ENCODE results near the gene BZW2. TPM values are rescaled to one million over a fixed set of nuclear protein-coding genes. Genes with fewer than 3 reads are reported as not detected.

Gene BZW2
- total and polyA plus RNA-seq, 7 donors = 83.7 to 163 (median 133) TPM

DNA sequence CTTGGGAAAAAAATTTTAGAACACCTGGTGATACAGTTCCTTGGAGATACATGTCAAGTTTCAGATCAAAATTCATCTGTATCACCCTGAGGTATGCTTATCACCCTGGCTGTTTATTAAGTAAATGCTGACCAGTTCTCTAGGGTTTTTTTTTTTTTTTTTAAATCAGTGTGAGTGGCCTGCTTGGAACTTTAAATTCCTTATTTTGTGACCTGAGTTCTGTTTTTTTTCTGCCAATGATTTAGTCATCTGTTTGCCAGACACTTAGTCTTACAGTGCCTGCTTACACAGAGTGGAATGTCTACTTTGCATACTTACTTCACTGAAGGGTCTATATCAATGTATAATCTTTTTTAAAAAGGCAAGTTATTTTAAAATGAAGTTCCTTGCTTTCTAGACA is 109.4 kb downstream of the BZW2 start:
- intact Hi-C loops (cut with DNase I) = no loop called here
- Histone ChIP-seq H3K4me1 (no peaks in the 10 kb centered on the region), H3K27ac (no peak overlapping the region), H3K4me3 (peak overlapping the region; percentile 68), H3K27me3 (ENCODE audit: insufficient read depth in 3 of 3, low read length in 2 of 3) (peaks cover 0 to 11% (median 3%) of the 10 kb centered on the region in 3 donors), H3K36me3 (ENCODE audit: insufficient read depth in 1 of 2, low read depth in 1 of 2) (no peaks in the 10 kb centered on the region), H3K9me3 (no peaks in the 10 kb centered on the region)
- no peak for ATAC-seq
- TF ChIP-seq, protein P1, sequence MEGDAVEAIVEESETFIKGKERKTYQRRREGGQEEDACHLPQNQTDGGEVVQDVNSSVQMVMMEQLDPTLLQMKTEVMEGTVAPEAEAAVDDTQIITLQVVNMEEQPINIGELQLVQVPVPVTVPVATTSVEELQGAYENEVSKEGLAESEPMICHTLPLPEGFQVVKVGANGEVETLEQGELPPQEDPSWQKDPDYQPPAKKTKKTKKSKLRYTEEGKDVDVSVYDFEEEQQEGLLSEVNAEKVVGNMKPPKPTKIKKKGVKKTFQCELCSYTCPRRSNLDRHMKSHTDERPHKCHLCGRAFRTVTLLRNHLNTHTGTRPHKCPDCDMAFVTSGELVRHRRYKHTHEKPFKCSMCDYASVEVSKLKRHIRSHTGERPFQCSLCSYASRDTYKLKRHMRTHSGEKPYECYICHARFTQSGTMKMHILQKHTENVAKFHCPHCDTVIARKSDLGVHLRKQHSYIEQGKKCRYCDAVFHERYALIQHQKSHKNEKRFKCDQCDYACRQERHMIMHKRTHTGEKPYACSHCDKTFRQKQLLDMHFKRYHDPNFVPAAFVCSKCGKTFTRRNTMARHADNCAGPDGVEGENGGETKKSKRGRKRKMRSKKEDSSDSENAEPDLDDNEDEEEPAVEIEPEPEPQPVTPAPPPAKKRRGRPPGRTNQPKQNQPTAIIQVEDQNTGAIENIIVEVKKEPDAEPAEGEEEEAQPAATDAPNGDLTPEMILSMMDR (IDR thresholded peaks at IDR 0.05) = no peak
- no peak for DNase-seq

Other genes starting within 250 kb of the BZW2 start
- gene CRPPA, start 224.6 kb upstream of the BZW2 start, total RNA-seq = 1 to 10 TPM; 2.2 to 4.1 (median 3.5) TPM
- gene CRPPA, start 224.6 kb upstream of the BZW2 start, polyA plus RNA-seq = 1 to 10 TPM in 1 of 3 donors, under 1 TPM in 2; 0.30 to 1.1 (median 0.79) TPM
- under 1 TPM in 1 of 4 donors, not detected in 3; 0.24 TPM for gene SOSTDC1, start 180.4 kb upstream of the BZW2 start, total RNA-seq
- gene SOSTDC1, start 180.4 kb upstream of the BZW2 start, polyA plus RNA-seq = under 1 TPM in 1 of 3 donors, not detected in 2; 0.04 TPM
- not detected for gene LRRC72, start 119.4 kb upstream of the BZW2 start, total RNA-seq
- gene LRRC72, start 119.4 kb upstream of the BZW2 start, polyA plus RNA-seq = not detected
- gene ANKMY2, start 427 bp upstream of the BZW2 start, total RNA-seq = 10 to 100 TPM in 3 of 4 donors, 1 to 10 TPM in 1; 7.7 to 16.2 (median 11.3) TPM
- 1 to 10 TPM; 4.5 to 9.9 (median 5.9) TPM for gene ANKMY2, start 427 bp upstream of the BZW2 start, polyA plus RNA-seq
- 1 to 10 TPM; 4.8 to 9.5 (median 8.5) TPM for gene TSPAN13, start 107.6 kb downstream of the BZW2 start, total RNA-seq
- 10 to 100 TPM in 1 of 3 donors, 1 to 10 TPM in 2; 8.7 to 16.2 (median 10.0) TPM for gene TSPAN13, start 107.6 kb downstream of the BZW2 start, polyA plus RNA-seq
- not detected for gene AGR2, start 158.8 kb downstream of the BZW2 start, total RNA-seq
- gene AGR2, start 158.8 kb downstream of the BZW2 start, polyA plus RNA-seq = under 1 TPM; 0.07 to 0.20 (median 0.17) TPM
- not detected for gene AGR3, start 235.8 kb downstream of the BZW2 start, total RNA-seq
- gene AGR3, start 235.8 kb downstream of the BZW2 start, polyA plus RNA-seq = under 1 TPM in 1 of 3 donors, not detected in 2; 0.31 TPM